IMR-90 (cell line): Measurements from ENCODE around the gene CEP162. TPM values are rescaled to one million over a fixed set of nuclear protein-coding genes. Genes with fewer than 3 reads are reported as not detected.
A peak's percentile ranks its signal among the peaks of the same experiment; 100 is the strongest.

ENCODE experiments used
- ATAC-seq: fragments of 200-7000 bp; cut with Tn5 transposase; 2 replicates; pipeline ENCODE4 v1.9.1; 2020; ENCODE audit warnings: low read depth, mild to moderate bottlenecking, moderate library complexity
- BruUV-seq: library from RNA; stranded (reverse); fragments of 400-500 nt; replicated peaks from 2 replicates; lab custom pipeline; 2021; lab: Mats Ljungman, UMichigan
- CTCF ChIA-PET: fragments of 300-600 bp; formaldehyde crosslinking; extraction: SDS; loops from one replicate; lab custom pipeline; 2021; ENCODE audit warnings: antibody characterized with exemption; lab: Yijun Ruan, JAX
- POLR2A ChIA-PET: fragments of 300-600 bp; sonication (Branson Sonifier 250); formaldehyde crosslinking; loops from one replicate; lab custom pipeline; 2022; ENCODE audit warnings: antibody characterized with exemption; ENCODE audit not compliant: unreplicated experiment; lab: Charles Lee
- DNase-seq: peaks from one replicate; pipeline ENCODE4 v3.0.0; 2013
- H2AFZ ChIP-seq: replicated peaks from 2 replicates; pipeline ENCODE3; 2013; ENCODE audit warnings: low read length, mild to moderate bottlenecking; ENCODE audit not compliant: poor library complexity
- H2AK5ac ChIP-seq: 2 replicates; pipeline ENCODE4 v1.6.1; 2013; ENCODE audit warnings: low read depth, low read length, inconsistent platforms
- H2AK9ac ChIP-seq: replicated peaks from 2 replicates; pipeline ENCODE3; 2013; ENCODE audit warnings: mild to moderate bottlenecking, low read depth, low read length, moderate library complexity; ENCODE audit not compliant: poor library complexity
- H2BK120ac ChIP-seq: 2 replicates; pipeline ENCODE4 v1.6.1; 2013; ENCODE audit warnings: low read depth, low read length, inconsistent platforms
- H2BK15ac ChIP-seq: 3 replicates; pipeline ENCODE4 v1.6.1; 2013; ENCODE audit warnings: low read depth, low read length, inconsistent platforms
- H2BK20ac ChIP-seq: 2 replicates; pipeline ENCODE4 v1.6.1; 2013; ENCODE audit warnings: low read depth, mild to moderate bottlenecking, inconsistent platforms, low read length, moderate library complexity
- H2BK5ac ChIP-seq: 2 replicates; pipeline ENCODE4 v1.6.1; 2013; ENCODE audit warnings: mild to moderate bottlenecking, low read depth, low read length, inconsistent platforms; ENCODE audit not compliant: poor library complexity, severe bottlenecking
- H3K14ac ChIP-seq: replicated peaks from 2 replicates; pipeline ENCODE4 v1.6.1; 2013; ENCODE audit warnings: low read depth, low read length, inconsistent platforms
- H3K18ac ChIP-seq: 2 replicates; pipeline ENCODE4 v1.6.1; 2013; ENCODE audit warnings: low read depth, low read length, control low read depth
- H3K23ac ChIP-seq: 2 replicates; pipeline ENCODE4 v1.6.1; 2013; ENCODE audit warnings: low read depth, low read length, inconsistent platforms
- H3K27ac ChIP-seq: 2 replicates; pipeline ENCODE4 v1.5.1; 2013; ENCODE audit warnings: mild to moderate bottlenecking, control low read depth, low read length; ENCODE audit not compliant: insufficient read depth
- H3K27me3 ChIP-seq: 2 replicates; pipeline ENCODE4 v1.6.1; 2013; ENCODE audit warnings: low read length; ENCODE audit not compliant: control insufficient read depth, insufficient read depth
- H3K36me3 ChIP-seq: 2 replicates; pipeline ENCODE4 v1.6.1; 2013; ENCODE audit warnings: low read length, mixed read lengths; ENCODE audit not compliant: control insufficient read depth, insufficient read depth
- H3K4ac ChIP-seq: 2 replicates; pipeline ENCODE4 v1.6.1; 2013; ENCODE audit warnings: low read depth, low read length, inconsistent platforms
- H3K4me1 ChIP-seq: 2 replicates; pipeline ENCODE4 v1.6.1; 2013; ENCODE audit warnings: low read length, mixed read lengths; ENCODE audit not compliant: control insufficient read depth, insufficient read depth
- H3K4me2 ChIP-seq: 2 replicates; pipeline ENCODE4 v1.6.1; 2013; ENCODE audit warnings: low read depth, mild to moderate bottlenecking, control low read depth, low read length, moderate library complexity
- H3K4me3 ChIP-seq: 2 replicates; pipeline ENCODE4 v1.5.1; 2013; ENCODE audit warnings: low read depth, mild to moderate bottlenecking, control low read depth, low read length, moderate library complexity; ENCODE audit not compliant: insufficient read depth
- H3K56ac ChIP-seq: 2 replicates; pipeline ENCODE4 v1.6.1; 2013; ENCODE audit warnings: low read length, inconsistent platforms; ENCODE audit not compliant: insufficient read depth; ENCODE audit errors: extremely low read depth
- H3K79me1 ChIP-seq, 2 experiments: 2 replicates each; pipeline ENCODE4 v1.6.1; 2013; ENCODE audit warnings: low read length in 2 of 2, inconsistent platforms in 1 of 2, low read depth in 1 of 2
- H3K9ac ChIP-seq: 2 replicates; pipeline ENCODE4 v1.6.1; 2013; ENCODE audit warnings: low read depth, low read length, control low read depth
- H3K9me1 ChIP-seq: 2 replicates; pipeline ENCODE4 v1.6.1; 2013; ENCODE audit warnings: low read length, inconsistent platforms; ENCODE audit not compliant: insufficient read depth
- H3K9me3 ChIP-seq: 2 replicates; pipeline ENCODE4 v1.6.1; 2013; ENCODE audit warnings: low read length; ENCODE audit not compliant: control insufficient read depth, insufficient read depth
- H4K20me1 ChIP-seq: 2 replicates; pipeline ENCODE4 v1.6.1; 2013; ENCODE audit warnings: low read length, inconsistent platforms; ENCODE audit not compliant: insufficient read depth
- H4K5ac ChIP-seq: 2 replicates; pipeline ENCODE4 v1.6.1; 2013; ENCODE audit warnings: mild to moderate bottlenecking, low read depth, low read length, control low read depth
- H4K8ac ChIP-seq, 2 experiments: 2 replicates each; pipeline ENCODE4 v1.6.1; 2013; ENCODE audit warnings: low read depth in 2 of 2, low read length in 2 of 2, control low read depth in 1 of 2, inconsistent platforms in 1 of 2
- H4K91ac ChIP-seq: 2 replicates; pipeline ENCODE4 v1.6.1; 2013; ENCODE audit warnings: low read depth, low read length, inconsistent platforms; ENCODE audit not compliant: insufficient read depth
- FOS ChIP-seq: fragments of 150-350 bp; IDR thresholded peaks from 2 replicates; pipeline ENCODE4 v1.6.1; 2016; ENCODE audit warnings: low read depth, low read length
- MAFK ChIP-seq: IDR thresholded peaks from 2 replicates; pipeline ENCODE4 v1.6.1; 2012; ENCODE audit warnings: low read depth, low read length, improper control_type of control experiment
- NFE2L2 ChIP-seq: fragments of 150-350 bp; IDR thresholded peaks from 2 replicates; pipeline ENCODE4 v1.6.1; 2016; ENCODE audit warnings: low read depth, mild to moderate bottlenecking, low read length
- WGBS, 2 experiments: methylation state at CpG; one replicate each; pipeline versions ENCODE4 v1.1.5 to v1.1.7; 2013; ENCODE audit warnings: missing lambda C conversion rate in 2 of 2; ENCODE audit not compliant: insufficient read length in 1 of 2; ENCODE audit errors: extremely low coverage in 2 of 2; 5-methylcytosine and 5-hydroxymethylcytosine counted together
- dilution Hi-C: fragments of 300-500 bp; cut with HindIII; formaldehyde crosslinking; loops from one replicate; pipeline ENCODE4 v1.14.3; 2018; ENCODE audit warnings: low sequenced_read_pairs; ENCODE audit not compliant: unreplicated experiment
- in situ Hi-C: fragments of 300-500 bp; cut with MboI; formaldehyde crosslinking; loops from 3 replicates; pipeline ENCODE4 v1.14.3; 2019; ENCODE audit warnings: low sequenced_read_pairs, inconsistent platforms, mixed read lengths
- intact Hi-C: fragments of 100-400 bp; cut with micrococcal nuclease; formaldehyde crosslinking; loops from 2 replicates; pipeline ENCODE4 v1.10.0; 2022
- polyA plus RNA-seq, 3 experiments: library from polyadenylated mRNA; depleted of rRNA; stranded (reverse); fragments of >200 nt; gene quantifications; 2 replicates each; pipeline ENCODE4 v1.2.3, GENCODE V29; 2012; ENCODE audit warnings: low replicate concordance in 1 of 3
- total RNA-seq: library from RNA; depleted of rRNA; stranded (reverse); fragments of >200 nt; gene quantifications from 2 replicates; pipeline ENCODE4 v1.2.3, GENCODE V29; 2012
- TF ChIP-seq, protein P1 (sequence below): fragments of 150-350 bp; IDR thresholded peaks from 2 replicates; pipeline ENCODE4 v1.6.1; 2017; ENCODE audit warnings: mild to moderate bottlenecking, antibody characterized with exemption, low read length, low read depth

Gene CEP162
- total and polyA plus RNA-seq, 2 of the 4 experiments (the other 2 are of a cell fraction) = 1.2 to 1.6 TPM

DNA sequence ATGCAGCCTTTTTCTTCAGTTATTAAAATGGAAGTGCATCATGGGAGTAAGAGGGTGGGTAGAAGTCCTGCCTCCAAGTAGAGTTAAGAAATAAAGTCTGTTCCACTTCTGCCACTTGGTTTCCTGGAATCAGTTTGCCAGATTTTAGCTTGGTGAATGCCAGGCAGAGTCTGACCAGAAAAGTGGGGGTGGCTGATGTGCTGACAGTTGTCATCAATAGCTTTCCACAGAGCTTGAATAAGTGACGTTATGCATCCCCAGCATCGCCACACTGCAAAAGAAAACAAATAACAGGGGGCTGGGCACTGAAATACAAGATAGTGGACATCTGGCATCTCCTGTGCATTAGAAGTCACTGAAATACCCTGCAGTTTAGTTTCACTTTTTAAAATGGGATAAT lies 30.8 kb upstream of the CEP162 start:
- in situ Hi-C loops = no loop called here
- Histone ChIP-seq H2AK5ac (no peak overlapping the region), H3K4me1 (no peaks in the 10 kb centered on the region), H2AK9ac (no peak overlapping the region), H3K27ac (no peak overlapping the region), H4K91ac (no peak overlapping the region), H2BK15ac (no peak overlapping the region), H3K9me3 (no peaks in the 10 kb centered on the region), H3K23ac (no peak overlapping the region), H3K79me1 (no peaks in the 10 kb centered on the region), H3K14ac (no peak overlapping the region), H3K18ac (no peak overlapping the region), H3K36me3 (no peaks in the 10 kb centered on the region), H4K5ac (no peak overlapping the region), H2BK20ac (no peak overlapping the region), H3K4me3 (peak overlapping the region; percentile 15; the same call in 1 of the 2 replicates), H3K4ac (no peak overlapping the region), H3K4me2 (peak overlapping the region; percentile 67), H4K8ac (no peak overlapping the region), H2BK5ac (no peak overlapping the region), H4K20me1 (no peaks in the 10 kb centered on the region), H3K56ac (no peak overlapping the region), H3K9ac (no peak overlapping the region), H3K27me3 (no peaks in the 10 kb centered on the region), H2AFZ (no peak overlapping the region), H2BK120ac (no peak overlapping the region), H3K9me1 (no peaks in the 10 kb centered on the region)
- POLR2A ChIA-PET = no interaction called here
- no peak for DNase-seq
- TF ChIP-seq NFE2L2 = no peak
- TF ChIP-seq MAFK = no peak
- TF ChIP-seq, protein P1, sequence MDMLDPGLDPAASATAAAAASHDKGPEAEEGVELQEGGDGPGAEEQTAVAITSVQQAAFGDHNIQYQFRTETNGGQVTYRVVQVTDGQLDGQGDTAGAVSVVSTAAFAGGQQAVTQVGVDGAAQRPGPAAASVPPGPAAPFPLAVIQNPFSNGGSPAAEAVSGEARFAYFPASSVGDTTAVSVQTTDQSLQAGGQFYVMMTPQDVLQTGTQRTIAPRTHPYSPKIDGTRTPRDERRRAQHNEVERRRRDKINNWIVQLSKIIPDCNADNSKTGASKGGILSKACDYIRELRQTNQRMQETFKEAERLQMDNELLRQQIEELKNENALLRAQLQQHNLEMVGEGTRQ = no peak
- no peak for TF ChIP-seq FOS
- WGBS, 2 experiments = no CpG with 5 or more reads among the region's 2 CpGs
- CTCF ChIA-PET = no interaction called here
- no TSS peak for BruUV-seq
- intact Hi-C loops = no loop called here
- 0 out of 2 replicates have a peak, but pooled peaks have one; percentile 24 for ATAC-seq
- dilution Hi-C loops = no loop called here
